GM21576 (cell line): Measurements from ENCODE around the gene PTF1A.
"Not testable (repeated sequence)": the region's sequence is repeated elsewhere in the genome, so short reads cannot be mapped to it uniquely, and the experiment has no call there.

Experiments
- ATAC-seq: cut with Tn5 transposase; IDR thresholded peaks from one replicate; pipeline ENCODE4 v1.9.1; 2021; ENCODE audit warnings: mild to moderate bottlenecking, moderate library complexity; ENCODE audit not compliant: unreplicated experiment

PTF1A gene

DNA sequence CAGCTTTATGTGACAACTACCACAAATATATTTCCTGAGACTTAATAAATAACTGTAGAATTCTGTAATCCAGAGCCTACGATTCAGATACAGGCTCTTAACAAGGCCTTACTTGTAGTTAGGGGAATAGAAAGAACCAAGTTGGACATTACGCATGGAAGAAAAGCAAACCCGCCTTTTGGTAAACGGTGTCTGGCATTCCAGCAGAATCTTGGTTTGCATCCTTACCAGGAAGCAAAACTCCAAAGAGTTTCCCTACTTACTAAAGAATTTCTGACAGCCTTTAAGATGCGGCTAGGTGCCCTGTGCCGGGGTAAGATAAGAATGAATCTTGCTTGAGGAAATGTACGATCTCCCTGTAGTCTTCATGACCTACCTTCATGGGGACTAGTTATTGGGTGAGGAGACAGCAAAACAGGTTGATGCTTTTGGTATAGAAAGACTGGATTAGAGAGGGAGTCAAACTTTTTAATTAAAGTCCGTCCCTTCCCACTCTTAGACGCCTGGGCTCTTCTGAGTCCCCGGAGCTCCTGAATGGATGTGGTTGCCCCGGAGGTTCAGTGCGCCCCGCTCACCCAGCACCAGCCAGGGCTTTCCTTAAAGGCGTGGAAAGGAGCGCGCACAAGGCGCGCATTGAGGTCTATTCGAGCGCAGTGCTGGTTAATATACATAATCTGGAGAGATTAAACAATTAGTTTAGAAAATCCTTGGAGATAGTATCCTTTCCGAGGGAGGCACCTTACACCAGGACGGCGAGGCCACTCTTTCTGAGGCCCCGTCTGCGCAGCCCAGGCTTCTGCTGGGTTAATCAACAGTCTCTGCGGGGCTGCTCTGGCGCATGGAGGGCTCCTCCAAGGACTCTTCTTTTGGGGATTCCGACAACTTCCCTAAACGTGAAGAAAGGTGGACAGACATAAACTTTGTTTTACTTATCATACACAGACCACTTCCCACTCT, 11.5 kb downstream of the PTF1A start:
- ATAC-seq = no peak

DNA sequence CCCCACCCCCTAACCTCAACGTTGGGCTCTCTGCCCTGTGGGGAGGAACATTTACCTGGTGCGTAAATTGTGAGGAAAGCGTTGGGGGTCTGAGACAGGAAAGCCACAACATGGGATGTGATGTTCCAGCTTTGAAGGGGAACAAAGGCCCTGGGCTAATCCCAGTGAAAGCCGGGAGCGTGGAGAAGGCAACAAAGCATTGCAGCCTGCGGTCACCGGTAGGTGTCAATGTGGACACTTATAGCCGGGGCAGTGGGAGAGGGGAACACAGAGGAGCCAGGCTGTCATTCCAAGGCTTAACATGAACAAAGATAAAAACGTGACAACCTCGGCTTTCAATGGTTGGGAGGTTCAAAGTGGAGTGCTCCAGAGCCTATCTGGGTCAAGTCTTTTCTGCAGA, 12.7 kb downstream of the PTF1A start:
- no peak for ATAC-seq

DNA sequence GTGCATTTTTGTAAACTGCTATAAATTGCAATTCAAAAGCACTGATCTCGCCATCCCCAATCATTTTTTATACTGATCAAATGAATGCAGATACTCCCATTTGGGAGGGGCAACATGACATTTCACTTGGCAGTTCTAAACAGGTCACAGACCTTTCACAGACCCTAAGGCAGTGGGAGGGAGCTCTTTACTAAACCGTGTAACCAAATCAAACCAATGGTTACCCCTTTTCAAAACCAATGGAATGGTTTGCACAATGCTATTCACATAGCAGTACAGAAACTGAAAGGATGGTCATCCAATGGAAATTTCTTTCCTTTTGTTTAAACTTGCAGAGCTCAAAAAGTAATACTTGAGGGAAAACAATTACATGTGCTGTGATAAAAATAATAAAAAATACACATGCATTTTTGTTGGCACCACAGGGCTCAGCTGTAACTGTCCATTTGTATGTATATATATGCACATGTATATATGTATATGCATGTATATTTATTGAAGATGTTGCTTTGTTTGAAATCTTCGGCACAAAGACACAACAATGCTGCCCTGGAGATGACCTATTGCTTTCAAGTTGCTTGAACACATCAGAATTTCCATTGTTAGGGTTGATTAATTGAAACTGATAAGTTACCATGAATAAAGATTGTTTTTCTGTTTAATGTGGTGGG, 14.0 kb downstream of the PTF1A start:
- ATAC-seq = no peak

DNA sequence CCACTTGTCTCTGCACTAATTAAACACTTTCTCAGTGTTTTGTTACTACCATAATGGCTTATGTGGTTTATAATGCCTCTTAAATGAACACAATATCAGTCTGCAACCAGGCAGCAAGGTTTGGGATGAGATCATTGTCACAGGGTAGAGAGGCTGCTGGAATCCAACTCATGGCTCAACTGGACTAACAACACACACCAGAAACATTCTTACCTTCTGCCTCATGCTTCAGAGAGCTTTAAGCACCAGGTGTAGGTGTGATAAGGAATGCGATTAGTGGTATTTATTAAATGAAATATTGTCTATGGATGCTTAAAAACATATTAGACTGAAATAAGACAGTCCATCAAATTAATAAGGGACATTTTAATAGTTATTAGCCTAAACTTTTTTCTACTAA, 25.4 kb downstream of the PTF1A start:
- no peak for ATAC-seq

DNA sequence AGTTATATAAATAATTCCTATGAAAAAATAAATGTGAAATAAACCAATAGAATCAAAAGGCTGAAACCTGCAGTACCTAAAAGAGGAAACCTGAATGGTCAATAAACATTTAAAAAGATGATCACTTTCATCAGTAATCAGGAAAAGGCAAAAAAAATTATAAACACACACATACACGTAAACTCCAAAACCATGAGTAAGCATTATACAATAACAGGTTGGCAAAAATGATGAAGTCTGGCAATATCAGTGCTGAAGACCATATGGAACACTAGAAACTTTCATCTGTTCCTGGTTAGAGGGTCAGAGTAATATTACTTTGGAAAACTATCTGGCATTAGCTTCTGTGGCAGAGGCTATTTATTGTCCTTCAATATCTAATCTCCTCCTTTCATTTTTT, 38.5 kb downstream of the PTF1A start:
- no peak for ATAC-seq

DNA sequence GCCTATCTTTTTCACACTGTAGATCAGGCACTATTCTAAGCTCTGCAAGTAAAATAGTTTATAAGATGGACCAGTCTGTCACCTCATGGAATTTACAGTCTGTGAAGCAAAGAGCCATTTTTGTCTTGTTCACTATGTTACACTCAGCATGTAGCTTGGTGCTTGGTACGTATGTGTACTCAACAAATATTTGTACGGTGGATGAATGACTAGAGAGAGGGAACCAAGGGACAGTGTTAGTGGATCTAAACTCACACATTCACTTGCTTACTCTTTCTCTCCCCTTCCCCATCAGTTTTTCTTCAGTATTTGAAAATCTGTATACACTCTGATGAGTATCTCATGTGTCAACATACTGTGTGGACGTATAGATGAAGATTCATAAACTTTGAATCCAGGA, 45.9 kb downstream of the PTF1A start:
- ATAC-seq = no peak

DNA sequence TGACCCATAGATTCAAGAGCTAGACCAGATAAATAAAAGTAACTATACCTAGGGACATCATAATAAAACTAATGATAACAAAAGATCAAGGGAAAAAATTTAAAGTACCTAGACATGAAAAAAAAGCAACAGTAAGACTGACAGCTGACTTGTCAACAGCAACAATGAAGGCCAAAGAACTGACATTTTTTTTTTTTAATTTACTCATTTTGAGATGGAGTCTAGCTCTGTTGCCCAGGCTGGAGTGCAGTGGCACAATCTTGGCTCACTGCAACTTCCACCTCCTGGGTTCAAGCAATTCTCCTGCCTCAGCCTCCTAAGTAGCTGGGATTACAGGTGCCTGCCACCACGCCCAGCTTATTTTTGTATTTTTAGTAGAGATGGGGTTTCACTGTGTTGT, 49.7 kb downstream of the PTF1A start:
- not testable (repeated sequence) for ATAC-seq
